ENCODE data around the gene ETS2.

ETS2 gene

DNA sequence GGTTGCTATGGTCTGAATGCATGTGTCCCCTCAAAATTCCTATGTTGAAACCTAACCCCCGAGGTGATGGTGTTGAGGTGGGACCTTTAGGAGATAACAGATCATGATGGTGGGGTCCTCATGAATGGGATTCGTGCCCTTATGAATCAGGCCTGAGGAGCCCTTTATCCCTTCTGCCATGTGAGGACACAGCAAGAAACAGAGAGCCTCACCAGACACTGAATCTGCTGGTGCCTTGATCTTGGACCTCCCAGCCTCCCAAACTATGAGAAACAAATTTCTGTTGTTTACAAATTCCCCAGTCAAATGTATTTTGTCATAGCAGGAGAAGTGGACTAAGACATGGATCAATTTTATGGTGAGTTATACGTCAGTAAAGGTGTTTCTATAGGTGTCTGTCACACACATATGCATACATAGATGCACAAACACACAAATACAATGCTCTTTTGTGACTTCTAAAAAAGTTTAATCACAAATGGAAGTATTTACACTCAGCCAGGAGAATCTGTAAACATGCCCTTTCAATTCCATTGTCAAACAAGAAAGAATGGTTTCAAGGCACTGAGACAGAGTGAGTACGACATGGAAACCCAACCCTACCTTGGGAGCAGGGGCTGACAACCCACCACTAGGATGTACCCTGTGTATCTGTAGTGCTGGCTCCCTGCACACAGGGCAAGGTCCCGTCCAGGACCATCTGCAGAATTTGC, 5.5 kb upstream of the ETS2 start:
- TF ChIP-seq, protein P1, sequence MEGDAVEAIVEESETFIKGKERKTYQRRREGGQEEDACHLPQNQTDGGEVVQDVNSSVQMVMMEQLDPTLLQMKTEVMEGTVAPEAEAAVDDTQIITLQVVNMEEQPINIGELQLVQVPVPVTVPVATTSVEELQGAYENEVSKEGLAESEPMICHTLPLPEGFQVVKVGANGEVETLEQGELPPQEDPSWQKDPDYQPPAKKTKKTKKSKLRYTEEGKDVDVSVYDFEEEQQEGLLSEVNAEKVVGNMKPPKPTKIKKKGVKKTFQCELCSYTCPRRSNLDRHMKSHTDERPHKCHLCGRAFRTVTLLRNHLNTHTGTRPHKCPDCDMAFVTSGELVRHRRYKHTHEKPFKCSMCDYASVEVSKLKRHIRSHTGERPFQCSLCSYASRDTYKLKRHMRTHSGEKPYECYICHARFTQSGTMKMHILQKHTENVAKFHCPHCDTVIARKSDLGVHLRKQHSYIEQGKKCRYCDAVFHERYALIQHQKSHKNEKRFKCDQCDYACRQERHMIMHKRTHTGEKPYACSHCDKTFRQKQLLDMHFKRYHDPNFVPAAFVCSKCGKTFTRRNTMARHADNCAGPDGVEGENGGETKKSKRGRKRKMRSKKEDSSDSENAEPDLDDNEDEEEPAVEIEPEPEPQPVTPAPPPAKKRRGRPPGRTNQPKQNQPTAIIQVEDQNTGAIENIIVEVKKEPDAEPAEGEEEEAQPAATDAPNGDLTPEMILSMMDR (conservative IDR thresholded peaks at IDR 0.05; ENCODE audit: low read depth, low read length) = no peak
- no peak for DNase-seq (ENCODE audit: low read depth)

DNA sequence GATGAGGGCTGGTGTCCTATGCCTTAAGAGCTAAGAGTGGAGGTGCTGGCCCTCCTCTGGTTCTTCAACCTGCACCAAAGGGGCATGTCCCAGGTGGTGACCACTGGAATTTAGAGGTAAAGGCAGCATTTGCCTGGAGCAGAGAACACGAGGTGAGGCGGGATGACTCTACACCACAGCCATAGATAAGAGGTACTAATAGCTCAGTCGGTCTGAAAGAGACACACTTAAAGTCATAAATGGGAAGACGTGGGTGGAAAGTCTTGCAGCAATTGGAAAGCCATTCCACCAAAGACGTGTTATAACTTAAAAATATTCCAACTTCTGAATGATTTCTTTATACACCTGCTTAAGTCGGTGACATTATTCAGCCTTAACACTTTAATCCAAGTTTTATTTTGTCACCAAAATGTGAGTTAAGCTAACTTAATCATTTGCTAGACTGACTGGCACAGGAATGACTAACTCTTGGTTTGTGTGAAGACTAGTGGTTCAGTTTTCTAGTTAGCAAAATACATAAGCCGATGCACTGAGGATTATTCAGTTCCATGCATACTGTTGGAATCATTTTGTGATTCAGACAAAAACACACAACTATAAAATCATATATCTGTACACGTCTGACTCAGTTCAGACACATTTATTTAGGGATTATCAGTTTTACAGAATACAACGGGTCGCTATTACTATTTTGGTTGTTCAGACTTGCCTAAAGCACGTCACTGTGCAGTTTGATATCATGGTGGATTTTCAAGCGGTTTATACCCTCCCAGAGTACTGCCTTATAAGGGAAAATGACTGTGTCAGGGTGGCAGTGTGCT, 4.6 kb upstream of the ETS2 start:
- TF ChIP-seq, protein P1 (conservative IDR thresholded peaks at IDR 0.05; ENCODE audit: low read depth, low read length) = no peak
- no peak for DNase-seq (ENCODE audit: low read depth)
- H3K4me3 ChIP-seq (ENCODE audit: low read depth, low read length) = no peak overlapping the region

More for the DNA sequence above, 5.5 kb upstream of the ETS2 start:
- no peak overlapping the region for H3K4me3 ChIP-seq (ENCODE audit: low read depth, low read length)

DNA sequence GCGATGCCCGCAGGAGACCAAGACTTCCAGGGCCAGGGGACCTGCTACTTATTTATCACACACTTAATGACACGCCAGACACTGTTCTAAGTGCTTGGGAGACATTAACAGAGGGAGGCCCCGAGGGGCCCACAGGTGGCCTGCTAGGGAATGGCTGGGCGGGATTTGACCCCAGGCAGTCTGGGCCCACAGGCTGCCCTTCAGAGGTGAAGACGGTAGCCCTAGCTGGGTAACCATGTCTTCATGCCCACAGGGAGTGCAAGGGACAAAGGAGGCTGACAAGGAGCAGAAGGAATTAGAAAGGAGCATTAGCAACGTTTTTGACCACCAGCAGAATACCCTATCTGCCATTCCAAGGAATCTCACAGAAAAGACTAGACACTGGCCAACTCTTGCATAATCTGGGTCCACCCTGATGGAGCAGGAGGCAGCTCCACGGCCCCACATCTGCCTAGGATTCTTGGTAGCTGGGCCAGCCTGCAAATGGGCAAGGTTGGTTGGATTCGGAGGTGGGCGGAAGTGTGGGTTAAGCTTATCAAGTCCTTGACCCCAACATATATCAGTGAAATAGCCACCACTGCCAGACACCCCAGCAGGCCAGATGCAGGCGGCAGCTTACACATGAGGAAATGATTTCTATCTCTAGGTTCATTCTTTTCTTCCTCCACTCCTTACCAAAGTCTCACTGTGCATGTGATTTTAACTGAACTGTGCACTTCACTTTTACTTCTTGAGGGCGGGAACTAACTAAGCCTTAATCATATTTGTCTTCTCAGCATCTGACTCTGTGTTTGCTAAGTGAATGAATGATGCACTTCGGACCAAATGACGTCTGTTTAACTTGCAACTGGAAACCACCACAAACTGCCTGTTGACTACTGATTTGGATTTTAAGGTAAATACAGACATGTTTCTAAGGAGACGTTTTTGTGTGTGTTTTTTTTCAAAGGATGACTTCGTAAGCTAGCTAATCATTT, 3.4 kb upstream of the ETS2 start:
- no peak overlapping the region for H3K4me3 ChIP-seq (ENCODE audit: low read depth, low read length)
- TF ChIP-seq, protein P1 (conservative IDR thresholded peaks at IDR 0.05; ENCODE audit: low read depth, low read length) = no peak
- DNase-seq (ENCODE audit: low read depth) = no peak

DNA sequence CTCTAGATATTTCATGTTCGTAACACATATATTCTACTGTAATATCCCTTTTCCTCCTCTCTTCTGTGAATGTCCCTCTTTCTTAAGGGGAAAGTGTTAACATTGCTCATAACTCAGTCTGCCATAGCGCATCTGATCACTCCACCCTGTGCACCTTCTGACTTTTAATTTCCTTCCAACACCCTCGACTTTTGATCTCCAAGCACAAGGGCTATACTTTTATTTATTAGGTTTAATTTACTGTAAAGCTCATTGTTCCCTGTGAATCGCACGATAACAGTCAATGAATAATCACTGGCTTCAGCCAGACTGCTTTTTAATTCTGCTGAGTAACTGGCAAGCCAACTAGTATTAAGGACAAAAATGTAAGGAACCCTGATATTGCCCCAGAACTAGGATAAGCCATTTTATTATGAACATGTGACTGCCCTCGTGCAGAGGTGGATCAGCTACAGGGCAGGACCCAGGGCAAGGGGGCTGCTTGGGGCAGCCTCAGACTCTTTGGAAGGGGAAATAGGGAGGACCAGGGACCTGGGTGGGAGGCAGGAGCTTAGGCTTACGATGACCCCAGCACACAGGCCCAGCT, 2.6 kb upstream of the ETS2 start:
- DNase-seq (ENCODE audit: low read depth) = no peak
- H3K4me3 ChIP-seq (ENCODE audit: low read depth, low read length) = no peak overlapping the region
- TF ChIP-seq, protein P1 (conservative IDR thresholded peaks at IDR 0.05; ENCODE audit: low read depth, low read length) = no peak

DNA sequence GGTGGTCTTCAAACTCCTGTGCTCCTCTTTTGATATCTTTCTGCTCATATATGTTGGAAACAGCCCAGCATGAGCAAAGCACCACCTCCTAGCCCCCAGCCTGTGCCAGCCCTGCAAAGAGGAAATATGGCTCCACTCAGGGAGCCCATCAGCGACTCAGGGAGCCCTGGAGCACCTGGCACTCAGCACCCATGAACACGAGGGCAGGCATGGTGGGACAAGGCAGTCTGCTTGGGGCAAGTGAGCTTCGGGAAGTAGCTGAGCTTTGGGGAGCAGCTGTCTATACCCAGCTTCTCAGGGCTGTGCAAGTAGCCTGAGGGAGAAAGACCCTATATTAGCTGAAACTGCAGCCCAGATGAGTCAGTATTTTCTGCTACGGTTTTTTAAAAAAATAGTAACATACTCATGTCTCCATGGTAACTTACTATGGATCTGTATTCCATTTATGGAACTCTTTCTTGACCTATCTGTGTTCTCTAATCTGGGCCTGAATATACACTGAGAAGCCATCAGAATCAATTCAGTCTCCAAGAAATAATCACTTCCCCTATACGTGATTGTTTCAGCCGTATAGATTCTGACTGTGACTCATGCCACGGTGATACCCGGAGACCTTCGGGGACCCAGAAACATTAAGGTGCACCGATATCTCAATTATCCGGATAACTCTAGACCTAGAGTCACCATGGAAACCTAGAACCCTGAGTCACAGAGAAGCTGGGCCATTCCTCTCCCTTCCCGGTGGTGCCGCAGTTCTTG, 1.5 kb upstream of the ETS2 start:
- DNase-seq (ENCODE audit: low read depth) = peak; percentile 30
- TF ChIP-seq, protein P1 (conservative IDR thresholded peaks at IDR 0.05; ENCODE audit: low read depth, low read length) = peak; percentile 39
- H3K4me3 ChIP-seq (ENCODE audit: low read depth, low read length) = no peak overlapping the region
